Measurements from ENCODE around the gene GTF2IRD1. TPM values are rescaled to one million over a fixed set of nuclear protein-coding genes. Genes with fewer than 3 reads are reported as not detected.

Gene GTF2IRD1
- total and polyA plus RNA-seq, 9 of the 15 experiments (the other 6 are each of a cell fraction or from before 2014, with no cell fraction given), result 9.1 to 30.2 (median 14.0) TPM

DNA sequence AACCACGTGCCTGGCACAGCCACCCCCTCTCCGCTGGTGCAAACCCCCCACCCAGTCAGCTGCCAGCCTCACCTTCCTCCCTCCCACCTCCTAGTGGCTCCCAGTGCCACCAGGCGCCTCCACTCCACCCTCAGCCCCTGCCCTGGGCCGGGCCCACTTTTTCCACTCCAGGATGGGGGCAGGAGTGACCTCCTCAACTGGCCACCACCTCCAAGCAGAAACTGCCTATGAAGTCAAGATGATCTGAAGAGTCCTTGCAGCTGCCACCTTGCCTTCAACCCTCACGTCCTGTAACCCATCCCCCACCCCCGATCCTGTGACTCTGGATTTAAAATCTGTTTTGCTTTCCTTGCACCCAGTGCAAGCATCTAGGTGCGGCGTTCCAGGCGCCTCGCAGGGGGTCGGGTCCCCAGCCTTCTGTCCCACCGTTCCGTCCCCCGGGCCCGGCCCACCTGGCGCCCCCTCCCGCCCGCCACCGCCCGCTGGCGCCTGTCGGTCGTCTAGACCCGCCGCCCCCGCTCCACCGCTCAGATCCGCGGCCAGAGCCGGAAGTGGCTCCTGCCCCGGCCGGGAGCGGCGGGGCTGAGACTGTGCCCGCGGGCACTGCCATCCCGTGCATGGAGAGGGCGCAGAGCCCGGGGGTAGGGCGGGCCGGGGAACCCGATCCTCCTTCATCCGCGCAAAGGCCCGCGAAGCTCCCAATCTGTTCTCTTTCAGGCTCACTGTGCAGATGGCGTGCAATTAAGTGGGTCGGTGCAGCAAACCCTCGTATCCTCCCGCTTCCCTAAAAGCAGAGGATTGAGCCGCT, 152.6 kb downstream of the GTF2IRD1 start:
- H3K4me3 ChIP-seq, result no peak overlapping the region
- H3K4me1 ChIP-seq (replicated peaks in 1 of 2; ENCODE audit: control insufficient read depth in 2 of 2, insufficient read depth in 2 of 2, low read length in 2 of 2), result peaks cover 0 to 9% of the 10 kb centered on the region in 2 experiments; a peak in 1 of 5 replicates
- H3K9me3 ChIP-seq (replicated peaks; ENCODE audit: control insufficient read depth, insufficient read depth, low read depth, low read length), result no peaks in the 10 kb centered on the region
- TF ChIP-seq ZNF121 (CRISPR knock-in tag; conservative IDR thresholded peaks at IDR 0.05) (peak; percentile 71; the same call in 1 of the 2 replicates), ZNF79 (CRISPR knock-in tag; IDR thresholded peaks at IDR 0.05; ENCODE audit: low read depth) (no peak), HNRNPL (IDR thresholded peaks at IDR 0.05; ENCODE audit: low read depth, low read length) (peak; percentile 73; the same call in 1 of the 2 replicates), ZBTB7A (IDR thresholded peaks at IDR 0.05; ENCODE audit: borderline replicate concordance, control insufficient read depth, low read depth, low read length) (peak; percentile 38; the same call in 1 of the 2 replicates)
- TF ChIP-seq, protein P1, sequence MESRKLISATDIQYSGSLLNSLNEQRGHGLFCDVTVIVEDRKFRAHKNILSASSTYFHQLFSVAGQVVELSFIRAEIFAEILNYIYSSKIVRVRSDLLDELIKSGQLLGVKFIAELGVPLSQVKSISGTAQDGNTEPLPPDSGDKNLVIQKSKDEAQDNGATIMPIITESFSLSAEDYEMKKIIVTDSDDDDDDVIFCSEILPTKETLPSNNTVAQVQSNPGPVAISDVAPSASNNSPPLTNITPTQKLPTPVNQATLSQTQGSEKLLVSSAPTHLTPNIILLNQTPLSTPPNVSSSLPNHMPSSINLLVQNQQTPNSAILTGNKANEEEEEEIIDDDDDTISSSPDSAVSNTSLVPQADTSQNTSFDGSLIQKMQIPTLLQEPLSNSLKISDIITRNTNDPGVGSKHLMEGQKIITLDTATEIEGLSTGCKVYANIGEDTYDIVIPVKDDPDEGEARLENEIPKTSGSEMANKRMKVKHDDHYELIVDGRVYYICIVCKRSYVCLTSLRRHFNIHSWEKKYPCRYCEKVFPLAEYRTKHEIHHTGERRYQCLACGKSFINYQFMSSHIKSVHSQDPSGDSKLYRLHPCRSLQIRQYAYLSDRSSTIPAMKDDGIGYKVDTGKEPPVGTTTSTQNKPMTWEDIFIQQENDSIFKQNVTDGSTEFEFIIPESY (CRISPR knock-in tag; IDR thresholded peaks at IDR 0.05), result peak; percentile 81
- no peaks in the 10 kb centered on the region for H3K27me3 ChIP-seq (ENCODE audit: control insufficient read depth in 2 of 2, insufficient read depth in 2 of 2, low read length in 2 of 2)
- ATAC-seq, result no peak
- no TSS peak for BruUV-seq (replicated peaks)
- POLR2A ChIA-PET, result no interaction called here
- peak in 3 of 4 experiments; percentile 9 to 45 (median 25) for DNase-seq (ENCODE audit: extremely low read depth in 1 of 4, low spot score in 3 of 4)
- WGBS (ENCODE audit: insufficient coverage, low coverage, missing lambda C conversion rate), result 54% methylated on average over 29 of the region's 51 CpGs
- H3K36me3 ChIP-seq (ENCODE audit: control insufficient read depth, insufficient read depth, low read length), result no peaks in the 10 kb centered on the region
- in situ Hi-C loops (cut with MboI) (no loop called here), intact Hi-C loops (cut with micrococcal nuclease) (no loop called here)
- CTCF ChIA-PET (ENCODE audit: low intra/inter-chr PET ratio), result no interaction called here
- H3K9me1 ChIP-seq (ENCODE audit: control insufficient read depth, insufficient read depth, low read length), result no peaks in the 10 kb centered on the region
- no peaks in the 10 kb centered on the region for H3K79me2 ChIP-seq (ENCODE audit: control insufficient read depth, insufficient read depth, low read length)
- H3K27ac ChIP-seq (ENCODE audit: extremely low read depth, low read depth, low read length), result no peak overlapping the region
- FAIRE-seq, result no peak
- no peak overlapping the region for H3K4me2 ChIP-seq (ENCODE audit: insufficient read depth, low read length)
- H2AFZ ChIP-seq (ENCODE audit: low read depth, low read length), result no peak overlapping the region
- no peaks in the 10 kb centered on the region for H4K20me1 ChIP-seq (replicated peaks; ENCODE audit: control insufficient read depth, insufficient read depth, low read length)
- peak overlapping the region in 1 of 2 experiments; percentile 42; a peak in 2 of 4 replicates for H3K9ac ChIP-seq (ENCODE audit: insufficient read depth in 1 of 2, low read depth in 2 of 2, low read length in 2 of 2)
